Ramos (cell line): Measurements from ENCODE around the gene HOXB3.

ENCODE experiments used
- in situ Hi-C: fragments of 300-500 bp; cut with MboI; formaldehyde crosslinking; loops from one replicate; pipeline ENCODE4 v1.14.3; 2022; ENCODE audit warnings: low sequenced_read_pairs; ENCODE audit not compliant: unreplicated experiment

HOXB3 gene

GRCh38 chr17:48559840-48560817 is 29.9 kb downstream of the HOXB3 start:
- in situ Hi-C loops = no loop called here

- in situ Hi-C loops = no loop called here
Measured at GRCh38 chr17:48559122-48559839, 30.8 kb downstream of the HOXB3 start.

GRCh38 chr17:48558831-48559121 is 31.3 kb downstream of the HOXB3 start:
- in situ Hi-C loops = no loop called here

- in situ Hi-C loops = no loop called here
Measured at GRCh38 chr17:48558057-48558830, 31.8 kb downstream of the HOXB3 start.

- in situ Hi-C loops = no loop called here
Measured at GRCh38 chr17:48556576-48557401, 33.3 kb downstream of the HOXB3 start.

GRCh38 chr17:48556229-48556575 is 33.8 kb downstream of the HOXB3 start:
- in situ Hi-C loops = no loop called here

DNA sequence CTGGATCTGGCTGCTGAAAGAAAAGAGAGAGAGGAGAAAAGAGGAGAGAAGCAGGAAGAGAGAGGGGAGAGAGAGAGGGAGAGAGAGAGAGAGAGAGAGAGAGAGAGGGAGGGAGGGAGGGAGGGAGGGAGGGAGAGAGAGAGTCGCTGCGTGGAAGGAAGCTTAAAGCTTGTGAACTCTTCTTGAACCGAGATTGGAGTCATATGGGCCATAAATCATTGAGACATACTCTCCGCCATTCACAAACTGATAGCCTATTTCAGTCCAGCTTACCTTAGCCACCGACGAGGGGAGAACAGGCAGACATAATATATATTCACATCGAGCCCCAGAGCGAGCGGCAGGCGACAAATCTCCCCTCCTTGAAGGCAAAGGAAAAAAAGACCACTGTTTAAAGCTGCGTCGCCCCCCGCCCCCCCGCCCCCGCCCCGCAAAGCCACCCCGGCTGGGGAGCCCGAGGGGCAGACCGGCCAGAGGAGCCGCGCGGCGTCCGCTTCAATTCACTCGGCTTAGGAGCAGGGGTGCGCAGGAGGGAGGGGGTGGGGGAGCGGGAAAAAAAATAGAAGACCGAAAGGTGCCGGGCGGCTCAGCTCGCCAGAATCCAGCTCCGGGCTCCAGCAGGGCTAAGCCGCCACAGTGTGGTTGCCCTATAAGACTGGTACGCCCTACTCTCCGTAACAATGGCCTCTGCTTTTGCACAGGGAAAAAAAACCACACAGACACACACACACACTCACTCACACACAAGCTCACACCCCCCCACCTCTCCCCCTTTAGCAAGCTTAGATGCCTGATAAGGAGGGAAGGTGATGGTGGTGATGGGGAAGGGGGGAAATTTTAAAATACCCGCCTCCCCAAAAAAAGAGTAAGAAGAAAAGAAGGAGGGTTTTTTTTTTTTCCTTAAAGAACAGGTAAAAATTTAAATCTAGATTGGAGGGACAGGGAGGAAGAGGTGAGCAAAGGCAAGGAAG is 34.5 kb downstream of the HOXB3 start:
- in situ Hi-C loops = no loop called here

DNA sequence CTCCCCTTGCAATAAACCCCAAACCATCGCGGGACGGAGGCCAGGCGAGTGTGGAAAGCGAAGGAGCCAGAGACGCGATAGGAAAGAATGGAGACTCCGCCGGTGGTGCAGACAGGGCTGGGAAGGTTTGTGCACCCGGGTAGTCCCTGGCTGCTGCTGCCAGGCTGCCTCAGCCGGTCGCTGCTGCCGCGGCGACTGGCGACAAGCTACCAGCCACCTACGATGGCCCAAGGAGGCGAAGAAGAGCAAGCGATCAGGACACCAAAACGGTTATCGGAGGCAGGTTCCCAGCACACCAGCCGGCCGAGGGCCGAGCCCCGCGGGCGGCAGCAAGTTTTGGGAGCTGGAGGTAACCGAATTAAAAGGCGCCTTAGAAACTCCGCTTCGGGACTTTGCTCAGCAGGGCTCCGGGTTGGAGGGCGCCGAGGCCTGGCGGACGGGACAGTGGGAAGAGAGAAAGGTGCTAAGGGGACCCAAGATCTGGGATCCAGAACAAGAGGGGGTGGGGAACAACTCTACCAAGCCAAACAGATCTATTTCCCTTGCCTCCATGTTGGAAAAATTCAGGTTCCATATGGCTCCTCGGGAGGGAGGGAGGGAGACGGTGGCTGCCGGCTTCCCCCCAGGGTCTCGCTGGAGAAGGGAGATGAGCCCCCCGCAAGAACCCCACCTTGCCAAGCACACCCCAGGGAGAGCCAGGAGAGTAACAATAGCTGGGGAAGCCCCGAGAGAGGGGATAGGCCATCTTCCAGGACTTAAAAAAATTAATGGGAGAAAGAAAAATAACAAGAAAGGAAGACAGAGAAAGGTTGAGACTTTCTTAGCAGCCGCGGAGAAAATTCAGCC is 35.4 kb downstream of the HOXB3 start:
- in situ Hi-C loops = no loop called here

DNA sequence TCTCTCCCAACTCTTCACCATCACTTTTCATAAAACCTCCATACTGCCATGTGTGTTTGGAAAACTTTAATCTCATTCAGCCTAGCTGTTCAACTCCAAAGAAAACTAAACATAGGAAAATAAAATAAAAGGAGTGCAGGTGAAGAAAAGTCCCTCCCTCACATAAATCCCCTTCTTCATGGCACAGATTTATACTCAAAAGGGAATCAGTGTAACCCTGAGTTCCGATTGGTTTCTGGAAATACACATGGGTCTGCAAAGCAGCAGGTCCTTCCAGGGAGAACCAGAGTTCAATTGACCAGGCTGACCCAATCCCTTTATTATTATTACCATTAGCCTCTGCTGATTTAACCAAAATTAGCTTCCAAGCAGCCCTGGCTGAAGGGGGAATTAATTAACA is 36.2 kb downstream of the HOXB3 start:
- in situ Hi-C loops = no loop called here

GRCh38 chr17:48553190-48553547 is 36.9 kb downstream of the HOXB3 start:
- in situ Hi-C loops = no loop called here

DNA sequence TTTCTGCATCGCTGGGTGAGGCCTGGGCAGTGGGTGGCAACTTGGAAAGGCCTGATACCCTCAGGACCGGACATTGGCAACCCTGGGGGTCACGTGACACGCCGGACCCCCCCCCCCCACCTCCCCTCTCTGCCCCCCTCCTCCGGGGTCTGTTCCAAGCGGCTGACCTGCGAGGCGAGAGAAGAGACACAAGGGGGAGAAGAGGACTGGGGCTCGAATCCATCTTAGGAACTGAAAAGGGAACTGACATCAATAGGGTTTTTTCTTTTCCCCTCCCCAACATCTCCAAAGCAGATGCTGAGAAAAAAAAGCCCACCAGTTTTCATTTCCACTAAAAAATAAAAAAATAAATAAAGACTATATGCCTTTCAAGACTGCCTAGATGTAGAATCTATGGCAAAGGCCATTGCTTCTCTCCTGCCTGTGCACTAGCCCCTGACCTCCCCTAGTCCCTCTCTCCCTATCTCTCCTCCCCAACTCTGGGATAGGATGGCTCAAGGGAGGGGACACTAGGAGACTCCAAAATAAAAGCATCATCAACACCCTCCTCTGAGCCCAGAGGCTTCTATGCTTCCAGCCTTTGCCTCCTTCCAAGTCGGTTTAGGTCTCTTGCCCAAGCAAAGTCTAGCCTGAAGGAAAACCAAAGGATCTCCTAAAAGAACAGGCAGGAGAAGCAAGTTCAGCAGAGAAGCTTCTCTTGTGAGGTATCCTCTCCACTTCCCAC is 37.4 kb downstream of the HOXB3 start:
- in situ Hi-C loops = no loop called here

DNA sequence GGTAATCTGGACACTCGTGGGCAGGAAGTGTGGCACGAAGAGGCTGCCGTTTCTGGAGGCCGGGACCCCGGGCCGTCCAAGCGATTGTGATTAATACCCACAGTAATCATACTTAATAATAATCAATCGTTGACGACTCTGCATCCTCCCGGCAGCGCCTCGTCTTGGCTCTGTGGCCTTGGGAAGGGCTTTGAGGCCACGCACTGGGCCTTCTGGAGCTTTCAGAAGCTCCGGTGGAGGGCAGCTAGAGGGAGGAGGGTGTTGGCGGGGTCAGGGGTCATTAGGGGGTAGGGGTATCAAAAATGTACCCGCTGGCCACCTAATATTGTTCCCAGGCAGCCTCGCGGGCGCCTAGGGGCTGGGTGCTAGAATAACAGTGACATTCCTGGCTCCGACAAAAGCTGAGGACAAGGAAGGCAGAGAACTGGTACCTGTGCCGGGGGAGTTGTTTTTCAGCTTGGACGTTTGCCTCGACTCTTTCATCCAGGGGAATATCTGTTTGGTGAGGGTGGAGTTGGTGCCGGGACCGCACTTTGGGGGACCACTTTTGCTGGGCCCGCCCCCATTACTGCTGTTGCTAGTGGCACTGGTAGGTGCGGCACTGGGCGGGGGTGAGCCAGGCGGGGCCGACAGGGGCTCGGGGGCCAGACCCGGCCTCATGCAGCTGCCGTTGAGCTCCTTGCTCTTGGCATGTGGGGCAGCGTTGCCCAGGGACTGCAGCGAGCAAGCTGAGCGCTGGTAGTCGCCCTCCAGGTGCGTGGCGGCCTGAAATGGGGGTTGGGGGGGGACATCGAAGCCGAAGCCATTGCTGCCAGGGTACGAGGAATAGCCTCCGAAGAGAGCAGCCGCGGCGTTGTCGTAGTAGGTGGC is 38.2 kb downstream of the HOXB3 start:
- in situ Hi-C loops = no loop called here

GRCh38 chr17:48551214-48551555 is 38.9 kb downstream of the HOXB3 start:
- in situ Hi-C loops = no loop called here

DNA sequence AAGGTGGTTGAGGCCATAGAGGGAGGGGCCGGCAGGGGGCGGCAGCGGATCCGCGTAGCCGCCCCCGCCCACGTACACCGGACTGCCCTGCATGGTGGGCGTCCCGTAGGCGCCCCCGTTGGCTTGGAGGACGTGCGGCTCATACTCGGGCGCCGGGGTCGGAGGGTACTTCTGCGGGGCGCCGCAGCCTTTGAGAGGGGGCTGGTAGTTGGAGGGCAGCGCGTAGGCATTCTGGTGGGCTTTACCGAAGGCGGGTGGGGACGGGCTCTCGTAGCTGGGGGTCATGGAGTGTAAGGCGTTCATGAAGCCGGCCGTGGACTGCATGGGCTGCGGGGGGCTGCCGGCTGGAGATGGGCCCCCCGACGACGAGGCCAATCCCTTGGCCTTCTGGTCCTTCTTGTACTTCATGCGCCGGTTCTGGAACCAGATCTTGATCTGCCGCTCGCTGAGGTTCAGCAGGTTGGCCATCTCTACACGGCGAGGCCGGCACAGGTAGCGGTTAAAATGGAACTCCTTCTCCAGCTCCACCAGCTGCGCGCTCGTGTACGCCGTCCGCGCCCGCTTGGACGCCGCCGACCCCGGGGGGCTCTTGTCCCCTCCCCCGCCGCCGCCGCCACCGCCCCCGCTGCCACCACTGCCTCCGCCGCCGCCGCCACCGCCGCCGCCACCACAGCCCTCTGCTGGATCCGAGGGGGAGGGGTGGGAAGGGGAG is 39.4 kb downstream of the HOXB3 start:
- in situ Hi-C loops = no loop called here

- in situ Hi-C loops = no loop called here
Measured at GRCh38 chr17:48549914-48550501, 40.0 kb downstream of the HOXB3 start.

- in situ Hi-C loops = no loop called here
Measured at GRCh38 chr17:48549281-48549630, 40.8 kb downstream of the HOXB3 start.
